Ishikawa (cell line): ENCODE results near the gene PEX3.

ENCODE experiments used
- CEBPB ChIP-seq: IDR thresholded peaks from 2 replicates; pipeline ENCODE4 v1.6.1; 2012
- EGR1 ChIP-seq: IDR thresholded peaks from 2 replicates; pipeline ENCODE4 v1.6.1; 2012
- RAD21 ChIP-seq: IDR thresholded peaks from 2 replicates; pipeline ENCODE4 v1.6.1; 2012; ENCODE audit warnings: low read depth
- REST ChIP-seq: IDR thresholded peaks from 2 replicates; pipeline ENCODE4 v1.6.1; 2012; ENCODE audit warnings: low read depth, mild to moderate bottlenecking
- YY1 ChIP-seq: IDR thresholded peaks from 2 replicates; pipeline ENCODE4 v1.6.1; 2012; ENCODE audit warnings: low read depth

- peak; percentile 43; the same call in 1 of the 2 replicates for TF ChIP-seq EGR1
- peak; percentile 60; the same call in 1 of the 2 replicates for TF ChIP-seq CEBPB
- TF ChIP-seq YY1 = peak; percentile 86
- no peak for TF ChIP-seq REST
- TF ChIP-seq RAD21 = no peak
These were observed at the start of gene PEX3, which contains the start of gene ADAT2 for GRCh38 chr6:143450453-143451371.
